GM12864 (cell line): ENCODE data around the gene SLC25A41.

Source experiments
- DNase-seq: peaks from one replicate; pipeline ENCODE4 v3.0.0-alpha.2; 2011; ENCODE audit warnings: low read depth
- H3K4me3 ChIP-seq: 2 replicates; pipeline ENCODE4 v1.5.1; 2011; ENCODE audit warnings: mild to moderate bottlenecking, low read depth, low read length, control low read depth
- CTCF ChIP-seq: IDR thresholded peaks from 2 replicates; pipeline ENCODE4 v1.5.1; 2011; ENCODE audit warnings: low read depth, mild to moderate bottlenecking, moderate library complexity, low read length, control low read depth, inconsistent platforms; ENCODE audit errors: missing control alignments

The SLC25A41 gene

GRCh38 chr19:6433663-6434062 lies at the start of gene SLC25A41:
Gene SLC25A41, minus strand, starts transcription at chr19:6433763. Its CDS starts 70 bp downstream, at chr19:6433693.
- no peak within 1 kb of the TSS for H3K4me3 ChIP-seq
- TF ChIP-seq CTCF = no peak

DNA sequence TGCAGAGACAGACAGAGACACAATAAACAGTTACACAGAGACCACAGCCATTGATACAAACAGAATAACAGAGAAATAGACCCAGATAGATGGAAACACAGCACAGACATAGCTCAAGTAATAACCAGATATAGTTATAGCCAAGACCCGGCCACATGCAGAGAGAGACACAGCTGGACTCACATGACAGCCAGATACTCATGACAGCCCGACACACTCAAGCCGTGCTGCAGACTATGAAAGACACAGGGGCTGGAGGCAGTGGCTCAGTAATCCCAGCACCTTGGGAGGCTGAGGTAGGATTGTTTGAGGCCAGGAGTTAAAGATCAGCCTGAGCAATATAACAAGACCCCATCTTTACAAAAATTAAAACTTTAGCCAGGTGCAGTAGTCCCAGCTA lies 49.7 kb upstream of the SLC25A41 start:
- H3K4me3 ChIP-seq = no peak overlapping the region
- no peak for DNase-seq
- no peak for TF ChIP-seq CTCF

More at GRCh38 chr19:6433663-6434062, at the start of gene SLC25A41:
- no peak for DNase-seq

DNA sequence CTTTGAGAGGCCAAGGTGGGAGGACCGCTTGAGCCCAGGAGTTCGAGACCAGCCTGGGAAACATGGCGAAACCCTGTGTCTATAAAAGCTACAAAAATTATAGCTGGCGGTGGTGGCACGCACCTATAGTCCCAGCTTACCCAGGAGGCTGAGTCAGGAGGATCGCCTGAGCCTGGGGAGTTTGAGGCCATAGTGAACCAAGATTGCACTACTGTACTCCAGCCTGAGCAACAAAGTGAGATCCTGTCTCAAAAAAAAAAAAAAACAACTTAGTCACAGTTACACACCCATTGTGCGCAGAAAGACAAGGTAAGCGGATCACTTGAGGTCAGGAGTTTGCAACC lies 48.8 kb upstream of the SLC25A41 start:
- TF ChIP-seq CTCF = no peak
- DNase-seq = no peak
- peak overlapping the region; percentile 74 for H3K4me3 ChIP-seq

- DNase-seq = peak; percentile 29
- peak; percentile 50 for TF ChIP-seq CTCF
- H3K4me3 ChIP-seq = peak within 1 kb of the TSS; percentile 74
Measured at GRCh38 chr19:6481541-6482342, 48.2 kb upstream of the SLC25A41 start, which contains the start of gene DENND1C. Gene DENND1C, minus strand, starts transcription at chr19:6481787. Its CDS starts 92 bp downstream, at chr19:6481695.

DNA sequence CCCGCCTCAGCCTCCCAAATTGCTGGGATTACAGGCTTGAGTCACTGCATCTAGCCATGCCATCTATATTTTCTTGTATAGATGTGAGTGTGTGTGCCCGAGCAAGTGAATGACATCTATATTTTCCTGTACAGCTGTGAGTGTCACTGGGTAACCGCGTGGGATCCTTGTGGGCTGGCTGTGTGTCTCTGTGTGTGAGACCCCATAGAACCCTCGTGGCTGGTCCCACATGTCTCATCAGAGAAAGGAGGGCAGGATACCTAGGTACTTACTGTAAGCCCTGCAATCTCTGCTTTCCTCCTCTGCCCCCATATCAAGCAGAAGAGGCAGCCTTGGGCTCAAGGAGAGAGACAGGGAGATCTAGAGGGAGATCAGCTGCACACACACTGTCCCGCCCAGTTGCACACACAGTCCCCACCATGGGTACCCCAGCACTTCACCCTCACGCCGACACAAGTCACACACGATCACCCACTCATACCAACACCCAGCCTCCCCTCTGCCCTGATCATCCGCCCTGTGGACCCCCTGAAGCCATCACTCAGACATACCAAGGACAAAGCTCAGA lies 47.4 kb upstream of the SLC25A41 start:
- no peak for TF ChIP-seq CTCF
- H3K4me3 ChIP-seq = peak overlapping the region; percentile 74
- no peak for DNase-seq

DNA sequence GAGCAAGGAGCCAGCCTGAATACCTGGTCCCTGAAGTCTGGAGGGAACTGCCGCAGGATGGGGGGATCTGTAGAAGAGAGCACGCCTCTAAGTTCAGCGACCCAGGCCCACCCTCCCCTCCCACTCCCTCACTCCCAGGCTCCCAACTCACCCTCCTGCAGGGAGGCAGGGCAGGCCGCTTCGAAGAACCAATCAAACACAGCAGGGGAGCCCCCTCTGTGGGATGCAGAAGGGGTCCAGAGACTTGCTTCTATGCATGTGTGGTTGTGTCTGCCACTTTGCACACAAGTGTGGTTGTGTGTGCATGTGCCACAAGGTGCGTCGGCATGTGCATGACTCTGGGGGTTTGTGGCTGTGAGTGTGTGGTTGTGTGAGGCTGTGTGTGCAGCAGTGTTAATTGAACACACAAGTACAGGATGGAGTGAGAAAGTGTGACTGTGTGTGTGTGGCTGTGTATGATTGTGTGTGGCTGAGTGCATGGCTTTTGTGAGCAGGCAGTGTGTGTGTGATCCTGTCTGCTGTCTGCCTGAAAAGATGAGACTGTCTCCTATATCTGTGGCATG lies 46.4 kb upstream of the SLC25A41 start:
- no peak for TF ChIP-seq CTCF
- DNase-seq = no peak
- no peak overlapping the region for H3K4me3 ChIP-seq
